K562 (cell line): ENCODE data around the gene EPHA1. TPM values are rescaled to one million over a fixed set of nuclear protein-coding genes. Genes with fewer than 3 reads are reported as not detected.

ENCODE experiments used
- ATAC-seq: fragments of 200-7000 bp; cut with Tn5 transposase; 3 replicates; pipeline ENCODE4 v1.9.1; 2020; ENCODE audit warnings: moderate library complexity
- BruUV-seq: library from RNA; stranded (reverse); fragments of 400-500 nt; replicated peaks from 2 replicates; lab custom pipeline; 2021; lab: Mats Ljungman, UMichigan
- CTCF ChIA-PET: fragments of 300-600 bp; formaldehyde crosslinking; extraction: SDS; loops from one replicate; lab custom pipeline; 2021; ENCODE audit warnings: low intra/inter-chr PET ratio; lab: Yijun Ruan, JAX
- POLR2A ChIA-PET: fragments of 300-600, 350-650 bp; sonication (Branson Sonifier 250); formaldehyde crosslinking; extraction: SDS; loops from one replicate; lab custom pipeline; 2021; ENCODE audit warnings: antibody characterized with exemption, inconsistent platforms; lab: Yijun Ruan, JAX
- DNase-seq, 4 experiments: peaks; one replicate each; pipeline versions ENCODE4 v3.0.0 to v3.0.0-alpha.2; 2011 to 2018; ENCODE audit warnings: low spot score in 3 of 4, mixed read lengths in 3 of 4; ENCODE audit errors: extremely low read depth in 1 of 4
- FAIRE-seq: peaks from 2 replicates; lab custom pipeline; 2011; peaks lifted over from hg19 to GRCh38; lab: Jason Lieb, UNC
- H2AFZ ChIP-seq: 2 replicates; pipeline ENCODE4 v1.6.0; 2011; ENCODE audit warnings: low read depth, low read length, control low read depth, inconsistent platforms
- H3K27ac ChIP-seq: fragments of 200-600 bp; 3 replicates; pipeline ENCODE4 v1.8.0; 2011; ENCODE audit warnings: low read depth, mild to moderate bottlenecking, control low read depth, inconsistent platforms, low read length, moderate library complexity, mixed read lengths; ENCODE audit errors: extremely low read depth
- H3K27me3 ChIP-seq, 2 experiments: fragments of 300-600 bp in 1 of 2; 2 replicates in 1 of 2; 3 replicates in 1 of 2; pipeline versions ENCODE4 v1.6.0 to v1.8.0; 2011; ENCODE audit warnings: inconsistent platforms in 2 of 2, low read length in 2 of 2, mild to moderate bottlenecking in 1 of 2, mixed read lengths in 1 of 2, moderate library complexity in 1 of 2; ENCODE audit not compliant: control insufficient read depth in 2 of 2, insufficient read depth in 2 of 2
- H3K36me3 ChIP-seq: fragments of 300-600 bp; 3 replicates; pipeline ENCODE4 v1.8.0; 2011; ENCODE audit warnings: mild to moderate bottlenecking, low read length, inconsistent platforms; ENCODE audit not compliant: control insufficient read depth, insufficient read depth
- H3K4me1 ChIP-seq, 2 experiments: fragments of 200-600 bp in 1 of 2; replicated peaks in 1 of 2; 2 replicates in 1 of 2; 3 replicates in 1 of 2; pipeline versions ENCODE4 v1.5.1 to v1.8.0; 2011; ENCODE audit warnings: inconsistent platforms in 2 of 2, low read length in 2 of 2, mild to moderate bottlenecking in 1 of 2, mixed read lengths in 1 of 2, moderate library complexity in 1 of 2; ENCODE audit not compliant: control insufficient read depth in 2 of 2, insufficient read depth in 2 of 2
- H3K4me2 ChIP-seq: 2 replicates; pipeline ENCODE4 v1.6.1; 2011; ENCODE audit warnings: low read length, control low read depth, inconsistent platforms, mixed read lengths; ENCODE audit not compliant: insufficient read depth
- H3K4me3 ChIP-seq: fragments of 200-600 bp; sonication (generic), shearing (Covaris generic); 2 replicates; pipeline ENCODE4 v1.5.1; 2016; ENCODE audit warnings: control low read depth, inconsistent platforms
- H3K79me2 ChIP-seq: fragments of 200-600 bp; 3 replicates; pipeline ENCODE4 v1.8.0; 2011; ENCODE audit warnings: low read length, inconsistent platforms; ENCODE audit not compliant: control insufficient read depth, insufficient read depth
- H3K9ac ChIP-seq, 2 experiments: 2 replicates each; pipeline versions ENCODE4 v1.6.0 to v1.6.1; 2011; ENCODE audit warnings: low read depth in 2 of 2, low read length in 2 of 2, control low read depth in 1 of 2, inconsistent platforms in 1 of 2, mild to moderate bottlenecking in 1 of 2, mixed read lengths in 1 of 2; ENCODE audit not compliant: insufficient read depth in 1 of 2
- H3K9me1 ChIP-seq: one replicate; pipeline ENCODE4 v1.6.0; 2011; ENCODE audit warnings: inconsistent platforms, mild to moderate bottlenecking, low read length, moderate library complexity; ENCODE audit not compliant: control insufficient read depth, insufficient read depth
- H3K9me3 ChIP-seq: replicated peaks from 2 replicates; pipeline ENCODE4 v1.5.1; 2011; ENCODE audit warnings: low read depth, low read length, inconsistent platforms; ENCODE audit not compliant: control insufficient read depth, insufficient read depth
- H4K20me1 ChIP-seq: replicated peaks from 2 replicates; pipeline ENCODE4 v1.6.1; 2011; ENCODE audit warnings: low read length, inconsistent platforms, mixed read lengths; ENCODE audit not compliant: control insufficient read depth, insufficient read depth
- AFF1 ChIP-seq, 2 experiments: fragments of 450-650 bp; IDR thresholded peaks; 2 replicates each; pipeline ENCODE4 v1.6.1; 2018; ENCODE audit warnings: mild to moderate bottlenecking in 2 of 2, low read depth in 1 of 2; ENCODE audit not compliant: partially characterized antibody in 2 of 2
- CBFA2T2 ChIP-seq: fragments of 450-650 bp; conservative IDR thresholded peaks from 2 replicates; pipeline ENCODE4 v1.6.1; 2017; ENCODE audit warnings: mild to moderate bottlenecking
- CLOCK ChIP-seq: fragments of 250-450 bp; sonication (Bioruptor Pico); IDR thresholded peaks from 2 replicates; pipeline ENCODE4 v1.4.0; 2020; ENCODE audit warnings: mild to moderate bottlenecking, moderate library complexity, borderline replicate concordance
- ELF2 ChIP-seq: fragments of 250-450 bp; sonication (Bioruptor Pico); IDR thresholded peaks from 2 replicates; pipeline ENCODE4 v1.5.0; 2021; ENCODE audit warnings: mild to moderate bottlenecking
- MEIS2 ChIP-seq: fragments of 450-650 bp; IDR thresholded peaks from 2 replicates; pipeline ENCODE4 v1.6.1; 2014; ENCODE audit warnings: mild to moderate bottlenecking; ENCODE audit not compliant: partially characterized antibody
- SRSF7 ChIP-seq: fragments of 200-400 bp; formaldehyde crosslinking; optimal IDR thresholded peaks from 2 replicates; pipeline ENCODE3; 2017; ENCODE audit warnings: mild to moderate bottlenecking, low read depth, low read length
- U2AF2 ChIP-seq: fragments of 200-400 bp; formaldehyde crosslinking; optimal IDR thresholded peaks from 2 replicates; pipeline ENCODE3; 2017; ENCODE audit warnings: low read depth, mild to moderate bottlenecking, low read length
- ZNF512 ChIP-seq: IDR thresholded peaks from 2 replicates; pipeline ENCODE4 v1.6.1; 2016; ENCODE audit warnings: missing genetic modification characterization, missing compliant biosample characterization
- ZNF561 ChIP-seq: fragments of 450-650 bp; formaldehyde crosslinking; conservative IDR thresholded peaks from 2 replicates; pipeline ENCODE4 v1.4.0; 2020; ENCODE audit warnings: mild to moderate bottlenecking, moderate library complexity
- WGBS: fragments of 100-300 bp; shearing (Covaris generic); methylation state at CpG from one replicate; pipeline ENCODE4 v1.1.6; 2016; ENCODE audit warnings: low coverage, mixed read lengths; ENCODE audit not compliant: insufficient coverage; ENCODE audit errors: missing lambda C conversion rate; 5-methylcytosine and 5-hydroxymethylcytosine counted together
- in situ Hi-C: fragments of 300-500 bp; cut with MboI; formaldehyde crosslinking; loops from 4 replicates; pipeline ENCODE4 v1.15.0; 2018; ENCODE audit warnings: inconsistent platforms, mixed read lengths
- intact Hi-C: fragments of 100-400 bp; cut with micrococcal nuclease; formaldehyde crosslinking; loops from 2 replicates; pipeline ENCODE4 v1.14.2; 2022
- polyA plus RNA-seq, 8 experiments: library from polyadenylated mRNA; depleted of rRNA in 4 of 8; stranded (reverse) in 5 of 8; unstranded in 3 of 8; fragments of >200 nt; fragmentation: Nextera tagmentation in 2 of 8; fragmentation: Illumina TruSeq in 1 of 8; extraction: Ambion mirVana in 2 of 8; extraction: Trizol in 1 of 8; gene quantifications; 2 replicates each; pipeline versions ENCODE4 v1.2.1 to v1.2.3, GENCODE V29; 2011 to 2014; ENCODE audit warnings: inconsistent platforms in 1 of 8, missing spikeins in 1 of 8
- total RNA-seq, 7 experiments: library from RNA; depleted of rRNA in 6 of 7; stranded (reverse); fragments of >200 nt in 6 of 7; fragmentation: Illumina TruSeq in 2 of 7; extraction: Trizol in 2 of 7; gene quantifications; 2 replicates each; pipeline versions ENCODE4 v1.2.1 to v1.2.3, GENCODE V29; 2011 to 2021; ENCODE audit warnings: low replicate concordance in 1 of 7

EPHA1 gene
- total and polyA plus RNA-seq, 9 of the 15 experiments (the other 6 are each of a cell fraction or from before 2014, with no cell fraction given) = 0.22 to 0.57 (median 0.32) TPM; not detected in 6

GRCh38 chr7:143358626-143359025, 50.0 kb downstream of the EPHA1 start:
- Histone ChIP-seq H3K4me3 (no peak overlapping the region), H3K27me3 (peaks cover 65 to 78% of the 10 kb centered on the region in 2 experiments), H3K9me1 (peaks cover 3% of the 10 kb centered on the region), H3K9ac (no peak overlapping the region), H3K9me3 (no peaks in the 10 kb centered on the region), H3K27ac (no peak overlapping the region), H2AFZ (no peak overlapping the region)
- WGBS = 2% methylated on average over 12 of the region's 12 CpGs
- CTCF ChIA-PET = no interaction called here
- FAIRE-seq (no peak), DNase-seq (no peak)
- intact Hi-C loops = no loop called here
- in situ Hi-C loops = no loop called here
- no peak for TF ChIP-seq ZNF561 (CRISPR knock-in tag)
- no peak for TF ChIP-seq MEIS2
- TF ChIP-seq SRSF7 = no peak
- TF ChIP-seq CBFA2T2 = no peak
- no peak for TF ChIP-seq ZNF512 (tag)
- TF ChIP-seq CLOCK (CRISPR knock-in tag) = no peak
- no peak for TF ChIP-seq AFF1 (IDR thresholded peaks at IDR 0.05; ENCODE audit: low read depth in 1 of 2, partially characterized antibody in 2 of 2)
- TF ChIP-seq ELF2 (CRISPR knock-in tag) = no peak
- no peak for TF ChIP-seq U2AF2
- TF ChIP-seq, all 486 proteins: peak for 0
- no peaks in the 10 kb centered on the region for H3K36me3 ChIP-seq
- H4K20me1 ChIP-seq = peaks cover 9% of the 10 kb centered on the region; the same call in 1 of the 2 replicates
- H3K4me2 ChIP-seq = no peak overlapping the region
- no peaks in the 10 kb centered on the region for H3K79me2 ChIP-seq
- BruUV-seq = no TSS peak
- POLR2A ChIA-PET = no interaction called here
- H3K4me1 ChIP-seq = peaks cover 0 to 17% of the 10 kb centered on the region in 2 experiments; a peak in 2 of 5 replicates
- no peak for ATAC-seq
